OCI-LY3 (cell line): ENCODE results near the gene NEB.

Experiments used
- CTCF ChIP-seq: fragments of 200-600, 300-600 bp; sonication (generic); IDR thresholded peaks from 2 replicates; pipeline ENCODE4 v1.5.1; 2014; ENCODE audit warnings: antibody characterized with exemption, low read length, low read depth
- EZH2phosphoT487 ChIP-seq: fragments of 200-600 bp; shearing (Covaris generic); IDR thresholded peaks from 2 replicates; pipeline ENCODE4 v1.6.1; 2018; ENCODE audit warnings: antibody characterized with exemption, mixed run types, low read depth

- TF ChIP-seq CTCF (no peak), EZH2phosphoT487 (no peak)
Observed at GRCh38 chr2:151682459-151683003, 51.7 kb downstream of the NEB start.
